ENCODE measurements around the gene KMT2B.

DNA sequence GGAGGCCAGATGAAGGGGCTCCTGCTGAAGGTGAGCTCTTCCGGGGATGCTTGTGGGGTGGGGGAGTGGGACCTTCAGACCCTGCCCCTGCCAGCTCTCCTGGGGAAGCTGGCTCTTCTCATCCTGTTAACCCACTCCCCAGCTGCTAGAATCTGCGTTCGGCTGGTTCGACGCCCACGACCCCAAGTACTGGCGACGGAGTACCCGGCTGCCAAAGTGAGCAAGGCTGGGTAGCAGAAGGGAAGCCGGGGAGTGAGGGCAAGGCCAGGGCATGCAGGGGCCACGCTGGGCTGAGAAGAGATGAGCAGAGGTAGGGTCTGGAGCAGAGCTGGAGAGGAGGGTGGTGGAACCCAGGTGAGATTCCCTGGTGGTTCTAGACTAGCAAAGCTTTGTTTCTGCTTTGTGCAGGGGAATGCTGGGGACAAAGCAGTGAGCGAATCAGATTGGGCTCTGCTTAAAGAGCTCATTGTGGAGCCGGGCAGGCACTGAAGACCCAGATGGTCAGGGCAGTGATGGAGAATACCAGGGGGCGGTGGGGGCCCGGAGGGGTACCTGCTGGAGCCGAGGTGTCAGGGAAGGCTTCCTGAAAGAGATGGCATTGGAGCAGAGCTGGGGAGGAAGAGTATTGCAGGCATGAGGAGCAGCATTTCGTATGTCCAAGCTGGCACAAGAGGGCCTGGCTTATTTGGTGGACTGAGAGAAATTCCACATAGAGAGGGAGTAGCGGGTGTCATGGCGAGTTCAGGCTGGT is 10.3 kb downstream of the KMT2B start:
- TF ChIP-seq CTCF (tag by site-specific recombination; IDR thresholded peaks at IDR 0.05) (no peak), ZNF501 (tag by site-specific recombination; IDR thresholded peaks at IDR 0.05) (no peak), ZNF169 (tag by site-specific recombination; IDR thresholded peaks at IDR 0.05) (no peak), BCL11A (tag by site-specific recombination; IDR thresholded peaks at IDR 0.05; ENCODE audit: low read depth) (no peak), YY1 (tag by site-specific recombination; IDR thresholded peaks at IDR 0.05) (no peak), ZBTB8A (tag by site-specific recombination; IDR thresholded peaks at IDR 0.05) (no peak)
- TF ChIP-seq, protein P1, sequence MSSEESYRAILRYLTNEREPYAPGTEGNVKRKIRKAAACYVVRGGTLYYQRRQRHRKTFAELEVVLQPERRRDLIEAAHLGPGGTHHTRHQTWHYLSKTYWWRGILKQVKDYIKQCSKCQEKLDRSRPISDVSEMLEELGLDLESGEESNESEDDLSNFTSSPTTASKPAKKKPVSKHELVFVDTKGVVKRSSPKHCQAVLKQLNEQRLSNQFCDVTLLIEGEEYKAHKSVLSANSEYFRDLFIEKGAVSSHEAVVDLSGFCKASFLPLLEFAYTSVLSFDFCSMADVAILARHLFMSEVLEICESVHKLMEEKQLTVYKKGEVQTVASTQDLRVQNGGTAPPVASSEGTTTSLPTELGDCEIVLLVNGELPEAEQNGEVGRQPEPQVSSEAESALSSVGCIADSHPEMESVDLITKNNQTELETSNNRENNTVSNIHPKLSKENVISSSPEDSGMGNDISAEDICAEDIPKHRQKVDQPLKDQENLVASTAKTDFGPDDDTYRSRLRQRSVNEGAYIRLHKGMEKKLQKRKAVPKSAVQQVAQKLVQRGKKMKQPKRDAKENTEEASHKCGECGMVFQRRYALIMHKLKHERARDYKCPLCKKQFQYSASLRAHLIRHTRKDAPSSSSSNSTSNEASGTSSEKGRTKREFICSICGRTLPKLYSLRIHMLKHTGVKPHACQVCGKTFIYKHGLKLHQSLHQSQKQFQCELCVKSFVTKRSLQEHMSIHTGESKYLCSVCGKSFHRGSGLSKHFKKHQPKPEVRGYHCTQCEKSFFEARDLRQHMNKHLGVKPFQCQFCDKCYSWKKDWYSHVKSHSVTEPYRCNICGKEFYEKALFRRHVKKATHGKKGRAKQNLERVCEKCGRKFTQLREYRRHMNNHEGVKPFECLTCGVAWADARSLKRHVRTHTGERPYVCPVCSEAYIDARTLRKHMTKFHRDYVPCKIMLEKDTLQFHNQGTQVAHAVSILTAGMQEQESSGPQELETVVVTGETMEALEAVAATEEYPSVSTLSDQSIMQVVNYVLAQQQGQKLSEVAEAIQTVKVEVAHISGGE (tag by site-specific recombination; conservative IDR thresholded peaks at IDR 0.05; ENCODE audit: low read depth), result no peak
